ENCODE data around the gene PLA2G3. TPM values are rescaled to one million over a fixed set of nuclear protein-coding genes. Genes with fewer than 3 reads are reported as not detected.

Gene PLA2G3
- total RNA-seq, 1 experiment from 2014 or later: 8.2 TPM

GRCh38 chr22:31140746-31141145 is 438 bp upstream of the PLA2G3 start:
- DNase-seq: no peak
- no peaks in the 10 kb centered on the region for H3K27me3 ChIP-seq (ENCODE audit: insufficient read depth, low read length)
- H4K8ac ChIP-seq (replicated peaks; ENCODE audit: insufficient read length, low read depth, low read length): no peak overlapping the region
- H3K9me3 ChIP-seq (ENCODE audit: control insufficient read depth, low read depth, low read length): no peaks in the 10 kb centered on the region
- H2AK5ac ChIP-seq (ENCODE audit: insufficient read length, low read length): peak overlapping the region; percentile 34
- Mint-ChIP-seq H3K27me3 (ENCODE audit: low read depth) (peaks cover 12% of the 10 kb centered on the region), H3K27ac (peak overlapping the region in 2 of 3 experiments; percentile 53 to 91; a peak in 3 of 7 replicates), H3K36me3 (ENCODE audit: insufficient read depth in 1 of 3, low read depth in 3 of 3) (peaks cover 10 to 19% (median 12%) of the 10 kb centered on the region in 3 experiments; a peak in 6 of 7 replicates), H3K4me3 (no peak overlapping the region; a peak in 1 of 5 replicates), H3K9me3 (peaks cover 8 to 11% of the 10 kb centered on the region in 2 experiments), H3K4me1 (peaks cover 15 to 20% of the 10 kb centered on the region in 2 experiments)
- WGBS (ENCODE audit: extremely low coverage, insufficient read length, low lambda C conversion rate): no CpG with 5 or more reads among the region's 5 CpGs
- peaks cover 9% of the 10 kb centered on the region for H3K79me1 ChIP-seq (ENCODE audit: insufficient read depth, low read depth, low read length, poor library complexity, severe bottlenecking)
- H2BK120ac ChIP-seq (ENCODE audit: low read depth, low read length, poor library complexity, severe bottlenecking): no peak overlapping the region
- H2BK15ac ChIP-seq (ENCODE audit: low read depth, low read length): no peak overlapping the region
- H2AFZ ChIP-seq (ENCODE audit: low read length): no peak overlapping the region
- H4K91ac ChIP-seq (ENCODE audit: insufficient read length, low read depth, low read length): peak overlapping the region; percentile 37
- no peak for TF ChIP-seq CTCF (conservative IDR thresholded peaks at IDR 0.05)
- H3K4me1 ChIP-seq (ENCODE audit: insufficient read depth, low read length): peaks cover 7% of the 10 kb centered on the region; the same call in 1 of the 2 replicates
- no peak overlapping the region for H3T11ph ChIP-seq (ENCODE audit: low read length)
- H2BK20ac ChIP-seq (ENCODE audit: low read depth, low read length, poor library complexity, severe bottlenecking): no peak overlapping the region
- no peak overlapping the region for H3K27ac ChIP-seq (ENCODE audit: insufficient read length, low read depth, low read length)
- H3K56ac ChIP-seq (ENCODE audit: insufficient read length, low read depth, low read length): no peak overlapping the region
- peaks cover 10% of the 10 kb centered on the region; the same call in 1 of the 2 replicates for H3K79me2 ChIP-seq (ENCODE audit: insufficient read depth, low read length)
- peak overlapping the region; percentile 51 for H3K18ac ChIP-seq (ENCODE audit: insufficient read length, low read depth, low read length)
- H3K14ac ChIP-seq (ENCODE audit: insufficient read depth, low read length): no peak overlapping the region; the same call in 1 of the 2 replicates
- H3K23ac ChIP-seq (ENCODE audit: insufficient read length, low read depth, low read length): no peak overlapping the region
- peak overlapping the region; percentile 3; the same call in 1 of the 2 replicates for H3K4ac ChIP-seq (ENCODE audit: low read depth, low read length)
- no peak overlapping the region for H3K4me2 ChIP-seq (ENCODE audit: insufficient read depth, insufficient read length, low read length)
- no peak overlapping the region for H3K9ac ChIP-seq (ENCODE audit: extremely low read depth, insufficient read length, low read length)
- H3K23me2 ChIP-seq (ENCODE audit: insufficient read length, low read depth, low read length, poor library complexity, severe bottlenecking): peaks cover 11% of the 10 kb centered on the region
- H2BK5ac ChIP-seq (ENCODE audit: insufficient read length, low read length): no peak overlapping the region
- no peak overlapping the region for H4K5ac ChIP-seq (ENCODE audit: insufficient read length, low read depth, low read length)
- peak overlapping the region; percentile 47 for H2BK12ac ChIP-seq (ENCODE audit: insufficient read length, low read depth, low read length)
- H4K20me1 ChIP-seq (ENCODE audit: control insufficient read depth, insufficient read depth, insufficient read length): no peaks in the 10 kb centered on the region
